Measurements from ENCODE around the gene C5AR1.
"Not testable (repeated sequence)": the region's sequence is repeated elsewhere in the genome, so short reads cannot be mapped to it uniquely, and the experiment has no call there.

The C5AR1 gene

DNA sequence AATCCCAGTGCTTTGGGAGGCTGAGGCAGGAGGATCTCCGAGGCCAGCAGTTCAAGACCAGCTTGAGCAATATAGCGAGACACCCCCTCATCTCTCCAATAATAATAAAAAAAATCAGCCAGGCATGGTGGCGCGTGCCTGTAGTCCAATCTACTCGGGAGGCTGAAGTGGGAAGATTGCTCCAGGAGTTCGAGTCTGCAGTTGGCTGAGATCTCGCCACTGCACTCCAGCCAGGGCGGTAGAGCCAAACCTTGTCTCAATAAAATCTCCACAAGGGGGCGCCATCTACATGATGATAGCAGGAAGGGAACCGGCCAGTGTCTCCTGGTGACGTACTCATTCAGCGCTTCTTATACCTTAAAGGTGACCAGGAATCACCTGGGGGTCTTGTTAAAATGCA is 13.6 kb upstream of the C5AR1 start:
- DNase-seq, result peak; percentile 66

DNA sequence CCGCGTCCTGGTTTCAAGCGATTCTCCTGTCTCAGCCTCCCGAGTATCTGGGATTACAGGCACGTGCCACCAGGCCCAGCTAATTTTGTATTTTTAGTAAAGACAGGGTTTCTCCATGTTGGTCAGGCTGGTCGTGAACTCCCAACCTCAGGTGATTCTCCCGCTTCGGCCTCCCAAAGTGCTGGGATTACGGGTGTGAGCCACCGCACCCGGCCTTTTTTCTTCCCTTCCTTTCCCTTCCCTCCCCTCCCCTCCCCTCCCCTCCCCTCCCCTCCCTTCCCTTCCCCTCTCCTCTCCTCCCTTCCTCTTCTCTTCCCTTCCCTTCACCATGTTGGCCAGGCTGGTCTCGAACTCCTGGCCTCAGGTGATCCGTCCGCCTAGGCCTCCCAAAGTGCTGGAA is 8.8 kb upstream of the C5AR1 start:
- DNase-seq, result not testable (repeated sequence)

DNA sequence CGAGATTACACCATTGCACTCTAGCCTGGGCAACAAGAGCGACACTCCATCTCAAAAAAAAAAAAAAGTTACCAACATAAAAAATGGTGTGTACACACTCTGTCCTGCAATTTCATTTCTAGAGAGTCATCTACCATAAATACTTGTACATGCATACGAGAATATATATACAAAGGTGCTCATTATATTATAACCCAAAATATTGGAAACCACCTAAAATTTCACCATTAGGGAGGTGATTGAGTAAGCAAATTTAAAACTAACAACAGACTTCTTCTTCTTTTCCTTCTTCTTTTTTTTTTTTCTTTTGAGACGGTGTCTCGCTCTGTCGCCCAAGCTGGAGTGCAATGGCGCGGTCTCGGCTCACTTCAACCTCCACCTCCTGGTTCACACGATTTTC is 7.4 kb upstream of the C5AR1 start:
- no peak for DNase-seq

DNA sequence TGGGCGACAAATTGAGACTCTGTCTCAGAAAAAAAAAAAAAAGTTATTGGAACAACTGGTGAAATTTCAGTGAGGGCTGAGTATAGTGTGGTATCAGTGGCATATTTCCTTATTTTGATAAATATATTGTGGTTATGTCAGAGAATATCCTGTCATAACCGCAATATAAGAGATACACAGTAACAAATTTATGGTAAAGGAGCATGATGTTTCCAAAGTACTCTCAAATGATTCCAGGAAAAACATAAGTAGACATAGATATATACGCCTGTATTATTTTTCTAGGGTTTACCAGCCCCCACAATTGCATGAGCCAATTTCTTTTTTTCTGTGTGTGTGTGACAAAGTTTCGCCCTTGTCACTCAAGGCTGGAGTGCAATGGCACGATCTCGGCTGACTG is 5.7 kb upstream of the C5AR1 start:
- DNase-seq, result no peak

DNA sequence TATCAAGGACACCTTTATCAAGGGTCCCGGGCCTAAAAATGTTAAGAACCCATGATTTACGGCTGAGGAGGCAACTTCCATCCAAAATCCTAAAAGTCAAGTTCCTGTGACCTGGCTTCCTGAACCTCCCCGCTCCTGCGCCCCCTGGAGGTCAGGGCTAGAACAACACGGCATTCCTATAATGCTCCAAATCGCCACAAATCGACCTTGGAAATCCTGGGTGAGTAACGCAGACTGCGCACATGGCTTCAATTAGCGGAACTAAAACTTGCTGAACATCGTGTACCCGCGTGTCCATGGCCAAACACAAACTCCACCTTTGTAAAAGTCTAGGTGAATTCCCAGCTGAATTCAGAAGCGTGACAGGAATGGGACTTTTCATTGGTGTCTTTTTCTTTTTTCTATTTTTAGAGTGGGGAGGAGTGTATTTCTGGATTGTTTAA is 4.3 kb upstream of the C5AR1 start:
- DNase-seq, result peak; percentile 66

DNA sequence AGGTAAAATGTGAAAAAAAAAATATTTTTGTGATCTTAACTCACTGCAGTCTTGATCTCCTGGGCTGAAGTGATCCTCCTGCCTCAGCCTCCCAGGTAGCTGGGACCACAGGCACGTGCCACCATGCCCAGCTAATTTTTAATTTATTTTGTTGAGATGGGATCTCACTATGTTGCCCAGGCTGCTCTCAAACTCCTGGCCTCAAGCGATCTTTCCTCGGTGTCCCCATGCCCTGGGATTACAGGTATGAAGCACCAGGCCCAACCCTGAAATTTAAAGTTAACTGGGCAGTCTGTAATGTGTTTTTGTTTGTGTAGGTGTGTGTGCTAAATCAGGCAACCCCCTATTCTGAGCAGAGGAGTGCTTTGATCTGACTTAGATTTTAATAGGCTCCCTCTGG is 3.4 kb upstream of the C5AR1 start:
- no peak for DNase-seq

DNA sequence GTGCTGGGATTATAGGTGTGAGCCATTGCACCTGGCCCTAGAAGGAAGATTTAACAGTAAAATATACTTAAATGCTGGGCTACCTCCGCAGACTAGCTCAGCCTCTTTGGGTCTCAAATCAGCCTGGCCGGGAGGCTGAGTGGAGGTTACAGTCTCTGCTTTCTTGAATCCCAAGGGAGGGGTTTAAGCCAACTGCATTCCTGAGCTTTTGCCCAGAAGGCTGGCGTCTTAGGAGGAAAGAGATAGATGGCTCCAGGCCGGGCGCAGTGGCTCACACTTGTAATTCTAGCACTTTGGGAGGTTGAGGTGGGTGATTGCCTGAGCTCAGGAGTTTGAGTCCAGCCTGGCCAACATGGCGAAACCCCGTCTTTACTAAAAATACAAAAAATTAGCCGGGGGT is 623 bp upstream of the C5AR1 start:
- DNase-seq, result no peak

DNA sequence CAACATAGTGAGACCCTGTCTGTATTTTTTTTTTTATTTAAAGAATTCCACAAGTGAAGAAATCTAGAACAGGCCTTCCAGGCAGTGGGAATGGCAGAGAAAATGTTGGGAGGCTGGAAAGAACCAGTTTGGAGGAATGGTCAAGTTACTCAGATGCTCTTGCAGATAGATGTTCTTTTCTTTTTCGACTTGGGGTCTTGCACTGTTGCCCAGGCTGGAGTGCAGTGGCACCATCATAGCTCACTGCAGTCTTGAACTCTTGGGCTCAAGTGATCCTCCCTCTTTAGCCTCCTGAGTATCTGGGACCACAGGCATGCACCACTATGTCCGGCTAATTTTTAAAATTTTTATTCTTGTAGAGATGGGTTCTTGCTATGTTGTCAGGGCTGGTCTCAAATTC is 662 bp downstream of the C5AR1 start:
- DNase-seq, result no peak

DNA sequence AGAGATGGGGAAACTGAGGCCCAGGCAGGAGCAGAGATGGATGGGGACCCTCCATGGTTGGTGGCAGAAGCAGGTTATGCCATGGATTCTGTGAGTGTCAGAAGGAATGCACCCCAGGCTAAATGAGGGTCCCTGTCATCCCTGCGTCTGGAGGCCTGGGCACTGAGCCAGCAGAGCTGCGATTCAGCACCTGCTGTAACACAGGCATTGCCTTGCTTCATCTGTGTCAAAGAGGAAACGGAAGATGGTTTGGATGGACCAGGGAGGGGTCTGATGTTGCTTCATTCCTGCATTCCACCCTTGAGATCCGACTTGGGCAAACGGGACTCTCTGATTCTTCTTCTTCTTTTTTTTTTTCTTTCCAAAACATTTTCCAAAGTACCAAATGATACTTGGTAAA is 1.2 kb downstream of the C5AR1 start:
- DNase-seq, result no peak

DNA sequence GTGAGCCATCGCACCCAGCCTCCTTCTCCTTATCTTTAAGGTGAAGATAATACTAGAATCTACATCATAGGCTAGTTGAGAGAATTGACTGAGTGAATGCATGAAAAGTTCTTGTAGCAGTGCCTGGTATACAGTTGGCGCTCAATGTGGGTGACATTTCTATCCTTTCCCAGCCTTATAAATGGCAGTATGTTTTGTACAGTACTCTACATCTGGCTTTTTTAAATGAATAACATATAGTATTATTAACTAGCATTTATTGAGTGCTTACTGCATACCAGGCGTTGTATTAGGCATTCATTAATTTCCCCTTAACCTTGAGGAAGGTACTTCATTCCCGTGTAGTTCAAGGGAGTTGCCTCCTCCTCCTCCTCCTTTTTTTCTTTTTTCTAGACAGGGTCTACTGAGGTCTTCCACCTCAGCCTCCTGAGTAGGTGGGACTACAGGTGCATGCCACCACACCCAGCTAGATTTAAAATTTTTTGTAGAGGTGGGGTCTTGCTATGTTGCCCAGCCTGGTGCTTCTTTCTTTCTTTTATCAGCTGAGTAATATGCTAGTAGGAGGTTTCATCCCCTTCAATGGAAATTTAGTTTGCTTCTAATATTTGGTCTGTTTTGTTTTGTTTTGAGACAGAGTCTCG is 2.8 kb downstream of the C5AR1 start:
- DNase-seq, result no peak

DNA sequence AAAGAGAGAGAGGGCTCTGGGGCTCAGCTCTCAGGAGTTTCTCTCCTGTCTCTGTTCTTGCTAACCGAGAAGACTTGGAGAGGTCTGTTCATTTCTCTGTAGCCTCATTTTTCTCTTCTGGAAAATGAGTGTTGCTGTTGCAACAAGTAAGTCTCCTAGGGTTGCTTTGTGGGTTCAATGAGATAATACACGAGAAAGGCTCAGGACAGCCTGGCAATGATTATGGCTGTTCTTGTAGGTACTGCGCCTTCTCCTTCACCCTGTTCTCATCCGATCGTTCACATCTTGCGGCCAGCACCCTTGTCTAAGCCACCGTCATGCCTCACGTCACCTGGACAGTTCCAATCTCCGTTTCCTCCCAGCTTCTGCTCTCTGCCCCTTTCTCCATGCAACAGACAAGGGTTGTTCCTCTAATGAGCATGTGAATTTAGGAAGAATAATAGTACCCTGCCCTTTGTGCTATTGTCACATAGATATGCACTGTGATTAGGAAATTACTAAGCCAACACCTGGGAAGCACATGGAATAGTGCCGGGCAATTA is 4.2 kb downstream of the C5AR1 start:
- no peak for DNase-seq

DNA sequence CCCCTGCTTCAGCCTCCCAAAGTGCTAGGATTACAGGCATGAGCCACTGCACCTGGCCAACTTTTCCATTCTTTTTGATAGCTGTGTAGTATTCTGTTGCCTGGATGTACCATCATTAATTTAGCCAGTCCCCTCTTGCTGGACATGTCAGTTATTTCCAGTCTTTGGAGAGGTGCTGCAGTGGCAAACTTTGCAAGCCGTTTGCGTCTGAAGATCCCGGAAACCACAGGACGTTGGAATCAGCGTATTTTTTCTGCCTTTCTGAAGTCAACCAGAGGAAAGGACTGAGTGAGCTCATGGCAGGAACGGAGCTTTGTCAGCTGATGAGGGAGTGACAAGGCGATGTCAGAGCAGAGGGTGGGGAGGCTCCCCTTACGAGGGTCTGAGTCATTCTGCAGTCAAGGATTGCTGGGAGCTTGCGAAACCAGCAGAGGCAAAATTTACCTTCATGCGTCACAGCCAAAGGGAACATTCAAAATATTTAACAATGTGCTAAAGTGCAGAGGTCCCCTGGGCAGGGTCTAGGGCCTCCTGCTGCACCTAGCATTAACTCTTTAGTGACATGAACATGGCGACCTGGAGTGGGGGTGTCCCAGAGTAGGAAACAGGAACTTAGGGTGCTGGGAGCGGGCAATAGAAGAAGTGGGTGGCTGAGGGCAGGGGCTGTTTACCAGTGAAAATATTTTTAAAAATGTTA is 5.6 kb downstream of the C5AR1 start:
- DNase-seq, result no peak

DNA sequence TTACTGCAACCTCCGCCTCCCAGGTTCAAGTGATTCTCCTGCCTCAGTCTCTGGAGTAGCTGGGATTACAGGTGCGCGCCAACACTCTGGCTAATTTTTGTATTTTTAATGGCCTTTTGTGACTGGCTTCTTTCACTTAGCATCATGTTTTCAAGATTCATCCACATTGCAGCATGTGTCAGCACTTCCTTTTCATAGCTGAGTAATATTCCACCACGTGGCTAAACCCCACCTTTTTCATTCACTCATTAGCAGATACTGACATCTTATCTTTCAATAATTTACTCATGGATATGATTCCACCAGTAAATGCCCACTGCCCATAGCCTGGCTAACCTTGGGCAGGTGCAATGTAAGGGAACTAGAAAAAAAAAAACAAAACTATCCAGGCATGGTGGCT is 6.9 kb downstream of the C5AR1 start:
- no peak for DNase-seq

DNA sequence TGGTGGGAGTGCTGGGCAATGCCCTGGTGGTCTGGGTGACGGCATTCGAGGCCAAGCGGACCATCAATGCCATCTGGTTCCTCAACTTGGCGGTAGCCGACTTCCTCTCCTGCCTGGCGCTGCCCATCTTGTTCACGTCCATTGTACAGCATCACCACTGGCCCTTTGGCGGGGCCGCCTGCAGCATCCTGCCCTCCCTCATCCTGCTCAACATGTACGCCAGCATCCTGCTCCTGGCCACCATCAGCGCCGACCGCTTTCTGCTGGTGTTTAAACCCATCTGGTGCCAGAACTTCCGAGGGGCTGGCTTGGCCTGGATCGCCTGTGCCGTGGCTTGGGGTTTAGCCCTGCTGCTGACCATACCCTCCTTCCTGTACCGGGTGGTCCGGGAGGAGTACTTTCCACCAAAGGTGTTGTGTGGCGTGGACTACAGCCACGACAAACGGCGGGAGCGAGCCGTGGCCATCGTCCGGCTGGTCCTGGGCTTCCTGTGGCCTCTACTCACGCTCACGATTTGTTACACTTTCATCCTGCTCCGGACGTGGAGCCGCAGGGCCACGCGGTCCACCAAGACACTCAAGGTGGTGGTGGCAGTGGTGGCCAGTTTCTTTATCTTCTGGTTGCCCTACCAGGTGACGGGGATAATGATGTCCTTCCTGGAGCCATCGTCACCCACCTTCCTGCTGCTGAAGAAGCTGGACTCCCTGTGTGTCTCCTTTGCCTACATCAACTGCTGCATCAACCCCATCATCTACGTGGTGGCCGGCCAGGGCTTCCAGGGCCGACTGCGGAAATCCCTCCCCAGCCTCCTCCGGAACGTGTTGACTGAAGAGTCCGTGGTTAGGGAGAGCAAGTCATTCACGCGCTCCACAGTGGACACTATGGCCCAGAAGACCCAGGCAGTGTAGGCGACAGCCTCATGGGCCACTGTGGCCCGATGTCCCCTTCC is 10.5 kb downstream of the C5AR1 start:
- no peak for DNase-seq

DNA sequence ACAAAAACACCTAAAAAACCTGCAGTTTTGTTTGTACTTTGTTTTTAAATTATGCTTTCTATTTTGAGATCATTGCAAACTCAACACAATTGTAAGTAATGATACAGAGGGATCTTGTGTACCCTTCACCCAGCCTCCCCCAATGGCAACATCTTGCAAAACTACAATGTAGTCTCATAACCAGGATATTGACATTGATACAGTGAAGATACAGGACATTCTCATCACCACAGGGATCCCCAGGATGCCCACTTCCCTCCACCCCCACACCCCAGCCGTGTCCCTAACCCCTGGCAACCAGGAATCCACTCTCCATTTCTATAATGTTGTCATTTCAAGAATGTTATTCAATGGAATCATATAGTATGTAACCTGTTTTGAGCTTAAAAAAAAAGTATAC is 12.0 kb downstream of the C5AR1 start:
- DNase-seq, result no peak

DNA sequence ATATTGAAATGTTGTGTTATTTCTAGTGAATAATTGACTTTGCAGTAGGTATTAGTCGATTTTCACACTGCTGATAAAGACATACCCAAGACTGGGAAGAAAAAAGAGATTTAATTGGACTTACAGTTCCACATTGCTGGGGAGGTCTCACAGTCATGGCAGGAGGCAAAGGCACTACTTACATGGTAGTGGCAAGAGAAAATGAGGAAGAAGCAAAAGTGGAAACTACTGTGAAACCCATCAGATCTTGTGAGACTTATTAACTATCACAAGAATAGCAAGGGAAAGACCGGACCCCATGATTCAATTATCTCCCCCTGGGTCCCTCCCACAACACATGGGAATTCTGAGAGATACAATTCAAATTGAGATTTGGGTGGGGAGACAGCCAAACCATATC is 12.4 kb downstream of the C5AR1 start:
- DNase-seq, result no peak

DNA sequence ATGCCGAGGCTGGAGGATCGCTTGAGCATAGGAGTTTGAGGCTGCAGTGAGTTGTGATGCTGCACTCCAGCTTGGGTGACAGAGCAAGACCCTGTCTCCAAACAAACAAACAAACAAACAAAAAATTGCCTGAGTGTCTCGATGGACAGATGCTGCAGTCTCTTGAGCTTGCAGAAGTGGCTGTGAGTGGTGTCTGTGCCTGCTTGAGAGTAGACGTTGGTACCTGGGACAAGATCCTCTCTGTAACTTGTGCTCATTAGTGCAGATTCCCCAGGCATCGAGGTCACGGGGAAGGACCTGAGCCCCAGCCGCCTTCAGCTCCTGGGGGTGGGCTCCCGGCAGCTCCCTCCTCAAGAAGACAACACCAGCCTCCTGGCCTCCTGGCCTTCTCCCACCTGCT is 13.7 kb downstream of the C5AR1 start:
- DNase-seq, result no peak

DNA sequence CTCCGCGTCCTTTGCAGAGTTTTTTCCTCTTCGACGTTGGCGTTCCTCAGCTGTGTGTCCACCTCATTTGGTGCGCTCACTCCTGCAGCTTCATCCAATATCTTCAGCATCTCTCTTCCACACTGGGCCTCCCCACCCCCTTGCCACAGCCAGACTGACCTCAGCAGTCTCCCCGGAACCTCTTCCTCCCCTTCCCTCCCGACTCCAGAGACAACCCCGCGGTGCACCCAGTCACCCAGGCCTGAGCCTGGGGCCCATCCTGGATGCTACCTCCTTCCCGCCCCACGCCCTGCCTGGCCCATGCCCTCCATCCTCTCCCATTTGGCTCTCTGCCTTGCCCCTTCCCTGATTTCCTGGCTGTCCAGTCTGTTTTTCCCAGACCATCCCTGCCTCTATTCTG is 14.2 kb downstream of the C5AR1 start:
- DNase-seq, result no peak

DNA sequence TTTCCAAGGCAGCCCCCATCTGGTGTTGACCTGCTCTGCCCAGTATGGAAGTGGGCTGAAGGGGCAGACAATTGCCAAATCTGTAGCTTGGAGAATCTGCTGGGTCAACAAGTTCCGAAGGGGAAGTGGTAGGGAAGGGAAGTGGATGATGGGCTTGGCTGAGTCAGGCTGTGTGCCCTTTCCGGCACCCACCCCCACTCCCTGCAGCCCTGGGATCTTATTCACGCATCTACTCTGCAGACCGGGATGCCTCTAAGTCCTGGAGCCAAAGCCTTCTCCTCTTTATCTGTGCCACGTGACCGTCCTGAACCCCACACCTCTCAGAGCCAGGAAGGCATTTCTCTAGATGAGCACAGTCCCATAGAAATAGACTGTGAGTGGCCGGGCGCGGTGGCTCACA is 14.8 kb downstream of the C5AR1 start:
- no peak for DNase-seq

DNA sequence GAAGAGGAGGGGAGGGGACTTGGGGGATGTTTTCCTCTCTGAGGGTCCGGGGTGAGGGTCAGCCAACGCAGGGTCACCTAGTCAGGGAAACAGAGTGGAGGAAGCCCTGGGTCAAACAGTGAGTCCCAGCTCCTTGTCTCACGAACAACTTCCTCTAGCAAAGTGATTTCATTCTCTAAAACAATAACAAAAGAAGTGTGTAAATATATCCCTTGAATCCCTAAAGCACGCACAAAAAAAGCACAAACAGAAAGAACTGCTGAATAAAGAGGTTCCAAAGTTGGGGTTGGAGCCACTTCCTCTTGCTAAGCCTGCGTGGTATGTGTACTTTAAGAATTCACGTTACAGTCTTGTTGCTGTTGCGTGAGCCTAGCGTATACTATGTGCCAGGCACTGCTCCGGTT is 20.8 kb downstream of the C5AR1 start:
- no peak for DNase-seq

DNA sequence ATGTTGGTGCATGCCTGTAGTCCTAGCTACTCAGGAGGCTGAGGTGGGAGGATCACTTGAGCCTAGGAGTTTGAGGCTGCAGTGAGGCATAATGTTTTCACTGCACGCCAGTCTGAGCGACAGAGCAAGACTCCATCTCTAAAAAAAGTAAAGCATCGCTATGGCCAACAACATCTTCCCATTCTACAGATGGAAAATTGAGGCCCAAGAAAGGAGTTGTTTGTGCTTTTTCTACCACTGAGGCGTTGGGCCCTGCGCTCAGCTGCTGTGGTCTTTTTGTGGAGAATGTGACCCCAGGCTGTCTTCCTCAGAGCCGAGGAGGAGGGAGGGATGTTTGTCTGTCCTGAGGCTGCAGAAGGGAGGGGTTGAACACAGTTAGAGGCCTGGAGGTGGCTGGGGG is 21.8 kb downstream of the C5AR1 start:
- DNase-seq, result no peak

DNA sequence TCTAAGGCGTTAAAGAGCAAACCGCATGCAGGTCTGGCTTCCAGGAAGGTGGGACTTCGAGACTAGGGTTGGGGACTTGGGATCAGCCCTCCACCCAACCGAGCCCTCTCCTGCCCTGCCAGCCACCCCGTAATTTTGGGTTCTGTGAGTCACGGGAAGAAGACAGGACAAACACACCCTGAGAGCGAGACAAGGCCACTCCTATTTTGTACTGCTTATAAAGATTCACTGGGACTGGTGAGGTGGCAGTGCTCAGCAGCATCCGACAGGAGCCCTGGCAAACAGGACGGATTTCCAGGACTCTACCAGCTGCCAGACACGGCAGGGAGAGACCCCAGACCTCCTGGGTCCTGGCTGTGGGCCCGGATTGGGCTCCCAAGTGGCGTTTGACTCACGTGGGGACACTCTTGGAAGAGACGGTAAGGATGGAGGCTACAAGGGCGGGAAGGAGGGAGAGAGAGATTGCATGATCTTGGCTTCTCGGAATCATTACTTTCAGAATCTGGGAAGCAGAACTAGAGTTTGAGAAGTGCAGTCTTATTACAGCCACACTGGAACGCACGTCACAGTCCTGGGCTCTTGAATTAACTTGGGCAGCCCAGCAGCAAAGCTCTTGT is 22.4 kb downstream of the C5AR1 start, which contains the start of gene C5AR2:
Gene C5AR2, plus strand, starts transcription at position 245 of the 617 bp plus-strand sequence. CDS start 8,625 bp downstream, outside the sequence.
- DNase-seq, result no peak

Measured in activated CD4-positive, CD25-positive, alpha-beta regulatory T cell treated with anti-CD3 and anti-CD28 coated beads, Interleukin-2, amount 50 U/mL, for 72 hours (primary cell).